GM23248 (cell line): ENCODE results near the gene RAB37. TPM values are rescaled to one million over a fixed set of nuclear protein-coding genes. Genes with fewer than 3 reads are reported as not detected.

Source experiments
- DNase-seq: peaks from one replicate; pipeline ENCODE4 v3.0.0-alpha.2; 2015
- H2AFZ ChIP-seq: fragments of 200-600 bp; sonication (generic); 2 replicates; pipeline ENCODE4 v1.6.1; 2016; ENCODE audit warnings: antibody characterized with exemption
- H3F3A ChIP-seq: fragments of 200-600 bp; sonication (generic); 2 replicates; pipeline ENCODE4 v1.6.1; 2016; ENCODE audit warnings: mild to moderate bottlenecking, antibody characterized with exemption, mixed run types; ENCODE audit not compliant: insufficient read depth
- H3K27ac ChIP-seq: fragments of 200-600 bp; sonication (generic); 2 replicates; pipeline ENCODE4 v1.5.1; 2016; ENCODE audit warnings: mild to moderate bottlenecking
- H3K27me3 ChIP-seq: fragments of 200-600 bp; sonication (generic); replicated peaks from 2 replicates; pipeline ENCODE4 v1.6.1; 2016; ENCODE audit warnings: mild to moderate bottlenecking; ENCODE audit not compliant: insufficient read depth
- H3K36me3 ChIP-seq: fragments of 200-600 bp; sonication (generic); 2 replicates; pipeline ENCODE4 v1.6.1; 2016; ENCODE audit warnings: low read depth, mild to moderate bottlenecking
- H3K4me1 ChIP-seq: fragments of 200-600 bp; sonication (generic); 2 replicates; pipeline ENCODE4 v1.6.1; 2016; ENCODE audit warnings: mild to moderate bottlenecking; ENCODE audit not compliant: insufficient read depth
- H3K4me2 ChIP-seq: fragments of 200-600 bp; sonication (generic); one replicate; pipeline ENCODE4 v1.6.1; 2016; ENCODE audit warnings: mild to moderate bottlenecking; ENCODE audit not compliant: unreplicated experiment
- H3K4me3 ChIP-seq: fragments of 200-600 bp; sonication (generic); 2 replicates; pipeline ENCODE4 v1.5.1; 2016; ENCODE audit warnings: mild to moderate bottlenecking
- H3K79me2 ChIP-seq: fragments of 200-600 bp; sonication (generic); 2 replicates; pipeline ENCODE4 v1.6.1; 2016; ENCODE audit warnings: mild to moderate bottlenecking; ENCODE audit not compliant: insufficient read depth
- H3K9ac ChIP-seq: fragments of 200-600 bp; sonication (generic); 2 replicates; pipeline ENCODE4 v1.6.1; 2016; ENCODE audit warnings: mild to moderate bottlenecking
- H3K9me2 ChIP-seq: fragments of 200-600 bp; sonication (generic); 2 replicates; pipeline ENCODE4 v1.6.1; 2016; ENCODE audit warnings: mixed run types, mild to moderate bottlenecking, moderate library complexity; ENCODE audit not compliant: insufficient read depth
- H3K9me3 ChIP-seq: fragments of 200-600 bp; sonication (generic); one replicate; pipeline ENCODE4 v1.6.1; 2017; ENCODE audit warnings: low read depth
- H4K20me1 ChIP-seq: fragments of 200-600 bp; sonication (generic); 2 replicates; pipeline ENCODE4 v1.6.0; 2016; ENCODE audit not compliant: insufficient read depth
- EZH2 ChIP-seq: fragments of 200-600 bp; sonication (generic); IDR thresholded peaks from 2 replicates; pipeline ENCODE4 v1.6.1; 2018; ENCODE audit warnings: antibody characterized with exemption, mild to moderate bottlenecking; ENCODE audit not compliant: insufficient read depth, poor library complexity, severe bottlenecking
- EZH2phosphoT487 ChIP-seq: fragments of 200-600 bp; sonication (generic); IDR thresholded peaks from 2 replicates; pipeline ENCODE4 v1.6.1; 2018; ENCODE audit warnings: antibody characterized with exemption, moderate library complexity, mild to moderate bottlenecking, low read depth; ENCODE audit not compliant: insufficient read depth
- WGBS, 2 experiments: methylation state at CpG; one replicate each; pipeline ENCODE4 v1.1.6; 2015 to 2017; ENCODE audit warnings: low lambda C conversion rate in 2 of 2, low coverage in 1 of 2; ENCODE audit errors: missing lambda C conversion rate in 2 of 2; 5-methylcytosine and 5-hydroxymethylcytosine counted together
- in situ Hi-C: fragments of 300-500 bp; cut with MboI; formaldehyde crosslinking; loops from 2 replicates; pipeline ENCODE4 v1.15.0; 2020
- polyA plus RNA-seq: library from polyadenylated mRNA; unstranded; fragments of >200 nt; fragmentation: Nextera tagmentation; extraction: Ambion mirVana; gene quantifications from 2 replicates; pipeline ENCODE4 v1.2.1, GENCODE V29; 2016
- total RNA-seq: library from RNA; depleted of rRNA; stranded (reverse); fragments of >200 nt; shearing (Covaris generic); gene quantifications from 2 replicates; pipeline ENCODE4 v1.2.3, GENCODE V29; 2014

RAB37 gene
- total and polyA plus RNA-seq, 2 experiments from 2014 or later: 0.11 TPM; not detected in 1

- Histone ChIP-seq H3K4me2 (no peak overlapping the region), H3K9me2 (no peaks in the 10 kb centered on the region), H4K20me1 (no peaks in the 10 kb centered on the region), H3K36me3 (no peaks in the 10 kb centered on the region), H2AFZ (no peak overlapping the region), H3K79me2 (no peaks in the 10 kb centered on the region), H3F3A (no peaks in the 10 kb centered on the region), H3K9ac (no peak overlapping the region), H3K27ac (no peak overlapping the region), H3K4me3 (no peak overlapping the region), H3K27me3 (peaks cover 40% of the 10 kb centered on the region), H3K4me1 (no peaks in the 10 kb centered on the region), H3K9me3 (no peaks in the 10 kb centered on the region)
- TF ChIP-seq EZH2 (no peak), EZH2phosphoT487 (no peak)
- 67 to 72% methylated on average over 6 of the region's 6 CpGs for WGBS, 2 experiments
- in situ Hi-C loops: loop anchor here (10.0 kb wide), 1 partner anchor 125 kb away; no protein-coding TSS in a partner anchor
- DNase-seq: no peak
Measured at GRCh38 chr17:74740173-74740572, 3.1 kb downstream of the RAB37 start.

GRCh38 chr17:74740641-74741387, 3.8 kb downstream of the RAB37 start:
- Histone ChIP-seq H3K9me3 (no peaks in the 10 kb centered on the region), H3K4me1 (no peaks in the 10 kb centered on the region), H3K27ac (no peak overlapping the region), H3F3A (no peaks in the 10 kb centered on the region), H4K20me1 (no peaks in the 10 kb centered on the region), H3K4me3 (no peak overlapping the region), H3K9me2 (no peaks in the 10 kb centered on the region), H3K36me3 (no peaks in the 10 kb centered on the region), H3K79me2 (no peaks in the 10 kb centered on the region), H3K9ac (no peak overlapping the region), H3K27me3 (peaks cover 37% of the 10 kb centered on the region), H2AFZ (no peak overlapping the region), H3K4me2 (no peak overlapping the region)
- in situ Hi-C loops: loop anchor here (10.0 kb wide), 1 partner anchor 124 kb away; no protein-coding TSS in a partner anchor
- DNase-seq: no peak
- no peak for TF ChIP-seq EZH2
- TF ChIP-seq EZH2phosphoT487: no peak
- 67 to 69% methylated on average over 17 of the region's 17 CpGs for WGBS, 2 experiments

GRCh38 chr17:74742153-74742515, 5.1 kb downstream of the RAB37 start:
- Histone ChIP-seq H3F3A (no peaks in the 10 kb centered on the region), H4K20me1 (no peaks in the 10 kb centered on the region), H3K4me1 (no peaks in the 10 kb centered on the region), H3K27ac (no peak overlapping the region), H3K27me3 (peaks cover 29% of the 10 kb centered on the region), H3K9me2 (no peaks in the 10 kb centered on the region), H3K4me3 (no peak overlapping the region), H3K79me2 (no peaks in the 10 kb centered on the region), H3K9ac (no peak overlapping the region), H3K36me3 (no peaks in the 10 kb centered on the region), H3K4me2 (no peak overlapping the region), H3K9me3 (no peaks in the 10 kb centered on the region), H2AFZ (no peak overlapping the region)
- no peak for DNase-seq
- WGBS, 2 experiments: 12 to 20% methylated on average over 3 to 4 of the region's 4 CpGs
- in situ Hi-C loops: loop anchor here (10.0 kb wide), 1 partner anchor 123 kb away; no protein-coding TSS in a partner anchor
- TF ChIP-seq EZH2: no peak

GRCh38 chr17:74742978-74743545, 6.0 kb downstream of the RAB37 start:
- Histone ChIP-seq H3K9ac (no peak overlapping the region), H3K4me1 (no peaks in the 10 kb centered on the region), H4K20me1 (no peaks in the 10 kb centered on the region), H3K9me3 (no peaks in the 10 kb centered on the region), H3K4me2 (no peak overlapping the region), H3K9me2 (no peaks in the 10 kb centered on the region), H3K4me3 (no peak overlapping the region), H3F3A (no peaks in the 10 kb centered on the region), H3K79me2 (no peaks in the 10 kb centered on the region), H3K27me3 (peaks cover 19% of the 10 kb centered on the region), H2AFZ (no peak overlapping the region), H3K36me3 (no peaks in the 10 kb centered on the region), H3K27ac (no peak overlapping the region)
- DNase-seq: no peak
- 69 to 79% methylated on average over 8 to 9 of the region's 9 CpGs for WGBS, 2 experiments
- TF ChIP-seq EZH2phosphoT487 (no peak), EZH2 (no peak)
- in situ Hi-C loops: loop anchor here (10.0 kb wide), 1 partner anchor 122 kb away; no protein-coding TSS in a partner anchor
